Measurements from ENCODE around the gene TNS3. TPM values are rescaled to one million over a fixed set of nuclear protein-coding genes. Genes with fewer than 3 reads are reported as not detected.

The TNS3 gene
- total RNA-seq, 4 donors from 2014 or later: 70.9 to 112 (median 98.6) TPM

DNA sequence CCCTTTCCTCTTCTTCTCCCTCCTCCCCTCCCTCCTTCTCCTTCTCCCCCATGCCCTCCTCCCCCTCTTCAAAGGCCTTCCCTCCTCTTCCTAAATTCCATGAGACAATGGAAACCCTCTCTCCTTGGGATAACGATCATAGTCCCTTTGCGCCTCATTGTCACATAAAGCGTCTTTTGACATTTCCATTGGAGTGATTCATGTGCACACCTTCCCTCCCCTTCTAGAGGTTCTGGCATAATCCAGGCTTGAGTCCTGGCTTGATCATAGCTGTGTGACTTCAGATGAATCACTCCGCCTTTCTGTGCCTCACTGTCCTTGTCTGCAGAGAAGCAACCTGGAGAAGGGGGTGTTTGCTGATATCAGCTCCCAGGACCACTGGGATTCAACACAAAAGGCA is 204.2 kb downstream of the TNS3 start:
- TF ChIP-seq, protein P1, sequence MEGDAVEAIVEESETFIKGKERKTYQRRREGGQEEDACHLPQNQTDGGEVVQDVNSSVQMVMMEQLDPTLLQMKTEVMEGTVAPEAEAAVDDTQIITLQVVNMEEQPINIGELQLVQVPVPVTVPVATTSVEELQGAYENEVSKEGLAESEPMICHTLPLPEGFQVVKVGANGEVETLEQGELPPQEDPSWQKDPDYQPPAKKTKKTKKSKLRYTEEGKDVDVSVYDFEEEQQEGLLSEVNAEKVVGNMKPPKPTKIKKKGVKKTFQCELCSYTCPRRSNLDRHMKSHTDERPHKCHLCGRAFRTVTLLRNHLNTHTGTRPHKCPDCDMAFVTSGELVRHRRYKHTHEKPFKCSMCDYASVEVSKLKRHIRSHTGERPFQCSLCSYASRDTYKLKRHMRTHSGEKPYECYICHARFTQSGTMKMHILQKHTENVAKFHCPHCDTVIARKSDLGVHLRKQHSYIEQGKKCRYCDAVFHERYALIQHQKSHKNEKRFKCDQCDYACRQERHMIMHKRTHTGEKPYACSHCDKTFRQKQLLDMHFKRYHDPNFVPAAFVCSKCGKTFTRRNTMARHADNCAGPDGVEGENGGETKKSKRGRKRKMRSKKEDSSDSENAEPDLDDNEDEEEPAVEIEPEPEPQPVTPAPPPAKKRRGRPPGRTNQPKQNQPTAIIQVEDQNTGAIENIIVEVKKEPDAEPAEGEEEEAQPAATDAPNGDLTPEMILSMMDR (IDR thresholded peaks at IDR 0.05): no peak
- DNase-seq (ENCODE audit: low spot score) (no peak), ATAC-seq (ENCODE audit: low FRiP score) (no peak)

DNA sequence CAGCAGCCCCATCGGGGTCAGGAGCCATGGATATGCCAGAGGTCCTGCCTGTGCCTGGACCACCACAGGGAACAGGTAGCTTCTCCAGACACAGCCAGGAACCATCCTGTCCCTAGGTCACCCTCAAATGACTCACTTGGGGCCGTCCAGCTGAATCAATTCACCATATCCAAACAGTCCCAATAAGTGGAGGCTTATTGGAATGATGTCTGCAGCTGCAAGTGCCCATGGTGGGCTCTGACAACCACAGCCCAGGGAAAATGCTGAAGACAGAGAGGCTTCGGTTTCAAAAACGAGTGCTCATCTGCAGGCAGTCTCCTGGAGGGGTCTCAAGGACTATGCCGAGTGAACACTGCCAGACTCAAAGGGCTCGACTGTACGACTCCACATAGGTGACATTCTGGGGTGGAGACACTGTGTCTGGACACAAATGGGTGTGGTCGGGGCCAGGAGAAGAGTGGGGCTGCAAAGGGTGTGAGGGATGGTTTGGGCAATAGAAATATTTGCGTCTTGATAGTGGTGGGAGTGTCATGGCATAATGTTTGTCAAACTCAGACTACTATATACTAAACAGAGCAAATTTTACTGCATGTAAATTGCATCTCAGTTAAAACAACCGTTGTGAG is 204.8 kb downstream of the TNS3 start:
- TF ChIP-seq, protein P1 (IDR thresholded peaks at IDR 0.05): no peak
- ATAC-seq (ENCODE audit: low FRiP score) (no peak), DNase-seq (ENCODE audit: low spot score) (no peak)

DNA sequence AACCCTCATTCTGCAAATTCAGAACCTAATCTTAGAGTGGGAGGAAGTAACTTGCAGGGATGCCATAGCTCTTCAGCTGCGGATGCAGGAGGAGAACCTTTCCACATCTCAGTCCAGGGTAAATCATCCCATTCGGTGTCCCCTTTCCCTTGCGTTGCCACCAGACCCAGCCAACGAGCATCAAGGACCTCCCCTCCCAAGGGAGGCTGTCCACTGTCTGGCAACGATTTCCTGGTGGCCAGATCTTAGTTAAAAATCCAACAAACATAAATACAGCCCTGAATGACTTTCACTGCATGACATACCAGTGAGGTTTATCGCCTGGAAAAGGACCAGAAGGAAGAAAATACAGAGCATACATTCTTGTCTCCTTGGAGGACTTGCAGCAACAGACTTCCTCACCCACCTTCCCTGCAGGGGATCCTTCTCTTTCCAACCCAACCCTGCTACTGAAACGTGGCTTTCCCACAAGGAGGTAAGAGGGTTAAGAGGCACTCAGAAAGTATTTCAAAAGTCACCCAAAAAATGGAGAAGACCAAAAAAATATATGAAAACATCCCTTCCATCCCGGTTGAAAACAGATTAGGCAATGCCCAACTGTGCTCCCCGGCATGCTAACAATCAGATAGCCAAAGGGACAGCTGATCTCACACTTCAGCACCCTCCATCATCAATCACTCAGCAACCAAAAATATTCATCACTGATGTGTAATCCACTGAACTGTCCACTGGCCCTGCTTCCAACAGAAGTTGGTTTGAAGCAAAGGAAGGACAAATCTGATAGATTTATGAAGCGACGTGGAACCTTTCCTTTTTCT is 206.6 kb downstream of the TNS3 start:
- DNase-seq (ENCODE audit: low spot score) (no peak), ATAC-seq (ENCODE audit: low FRiP score) (no peak)
- TF ChIP-seq, protein P1 (IDR thresholded peaks at IDR 0.05): no peak

DNA sequence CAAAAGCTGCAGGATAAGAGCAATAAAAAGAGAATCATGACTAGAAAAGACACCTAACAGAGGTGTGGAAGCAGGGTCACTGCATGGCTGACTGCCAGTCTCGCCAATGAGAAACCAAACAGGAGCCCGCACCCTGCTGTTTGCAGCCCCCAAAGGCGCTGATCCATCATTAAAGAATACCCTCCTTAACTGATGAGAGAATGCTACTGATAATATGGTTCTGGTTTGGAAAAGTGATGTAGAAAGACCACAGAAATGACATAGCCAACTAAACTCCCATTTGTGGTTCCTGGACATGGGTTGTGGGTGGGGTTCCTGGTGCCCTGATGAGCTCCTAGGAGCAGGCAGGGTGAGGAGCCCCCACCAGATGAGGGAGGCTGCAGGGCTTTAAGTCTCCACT is 207.4 kb downstream of the TNS3 start:
- no peak for DNase-seq (ENCODE audit: low spot score)
- TF ChIP-seq, protein P1 (IDR thresholded peaks at IDR 0.05): no peak
- no peak for ATAC-seq (ENCODE audit: low FRiP score)

DNA sequence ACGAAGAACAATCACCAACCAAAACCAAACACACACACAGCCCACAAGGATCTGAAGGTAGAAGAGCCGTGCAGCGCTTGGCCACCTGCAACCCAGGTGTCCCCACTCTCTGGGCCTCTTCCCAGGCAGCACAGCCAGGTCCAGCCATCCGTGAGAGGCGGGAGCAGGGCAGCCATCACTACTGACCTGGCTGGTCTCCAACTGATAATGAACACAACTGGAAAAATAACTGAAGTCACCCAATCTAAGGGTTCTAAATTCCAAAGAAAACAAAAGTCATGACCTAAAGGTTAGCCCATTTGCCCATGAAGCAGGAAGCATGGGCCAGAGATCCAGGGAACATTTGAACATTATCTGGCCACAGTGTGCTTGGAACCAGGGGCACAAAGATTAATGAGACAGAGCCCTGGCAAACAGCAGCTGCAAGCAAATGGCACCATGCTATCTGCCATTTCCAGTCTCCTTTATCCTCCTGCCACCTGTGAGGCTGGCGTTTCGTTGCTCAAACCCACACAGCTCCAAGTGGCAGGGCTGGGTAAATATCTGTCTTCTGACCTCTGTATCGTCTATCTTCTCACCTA is 207.9 kb downstream of the TNS3 start:
- ATAC-seq (ENCODE audit: low FRiP score) (no peak), DNase-seq (ENCODE audit: low spot score) (no peak)
- TF ChIP-seq, protein P1 (IDR thresholded peaks at IDR 0.05): no peak

DNA sequence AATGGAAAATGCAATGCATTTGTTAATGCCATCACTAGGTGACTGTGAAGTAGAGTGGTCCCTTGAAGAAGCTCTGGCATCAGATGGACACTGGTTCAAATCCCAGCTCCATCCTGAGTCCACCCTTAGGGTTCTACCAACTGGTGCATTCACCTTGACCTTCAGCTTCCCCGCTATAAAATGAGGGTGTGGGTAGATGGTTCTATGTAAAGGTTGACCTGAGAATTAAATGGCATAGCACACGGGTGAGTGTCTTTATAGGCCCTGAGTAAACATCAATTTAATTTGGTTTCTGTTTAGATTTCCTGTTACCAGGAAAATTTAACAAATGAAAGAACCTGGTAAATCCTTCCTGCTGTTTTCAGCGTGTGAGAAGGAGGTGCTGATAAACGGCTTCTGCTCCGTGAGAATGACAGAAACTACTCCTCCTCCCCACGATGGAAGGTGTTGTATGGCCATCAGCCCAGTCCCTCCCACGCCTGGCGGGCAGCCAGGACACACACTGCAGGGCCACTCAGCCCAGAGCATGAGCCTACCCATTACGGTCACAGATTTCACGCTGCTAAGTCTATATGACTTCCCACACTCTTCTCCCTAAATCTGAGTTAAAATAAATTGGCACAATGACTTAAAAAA is 210.1 kb downstream of the TNS3 start:
- peak; percentile 67 for ATAC-seq (ENCODE audit: low FRiP score)
- peak; percentile 34 for DNase-seq (ENCODE audit: low spot score)
- TF ChIP-seq, protein P1 (IDR thresholded peaks at IDR 0.05): no peak

Data from omental fat pad (tissue), 4 donors.